HEK293T (cell line): ENCODE measurements around the gene CCDC102B.

Source experiments
- CTCF ChIA-PET: fragments of 350-600 bp; formaldehyde crosslinking; extraction: SDS; loops from one replicate; lab custom pipeline; 2021; ENCODE audit warnings: antibody characterized with exemption, inconsistent platforms; lab: Yijun Ruan, JAX
- POLR2A ChIA-PET: fragments of 350-600 bp; formaldehyde crosslinking; extraction: SDS; loops from one replicate; lab custom pipeline; 2020; ENCODE audit warnings: antibody characterized with exemption, inconsistent platforms; lab: Yijun Ruan, JAX
- DNase-seq: peaks from one replicate; pipeline ENCODE4 v3.0.0; 2012; ENCODE audit warnings: mixed read lengths; ENCODE audit errors: extremely low spot score
- ARNT ChIP-seq: fragments of 450-650 bp; IDR thresholded peaks from 2 replicates; pipeline ENCODE4 v1.6.1; 2017; ENCODE audit warnings: mild to moderate bottlenecking
- BHLHE40 ChIP-seq: fragments of 450-650 bp; IDR thresholded peaks from 2 replicates; pipeline ENCODE4 v1.6.1; 2016; ENCODE audit warnings: mild to moderate bottlenecking, moderate library complexity, borderline replicate concordance
- CTBP1 ChIP-seq: fragments of 450-650 bp; IDR thresholded peaks from 2 replicates; pipeline ENCODE4 v1.6.1; 2016; ENCODE audit warnings: borderline replicate concordance
- ELF4 ChIP-seq: fragments of 450-650 bp; IDR thresholded peaks from 2 replicates; pipeline ENCODE4 v1.6.1; 2017; ENCODE audit warnings: antibody characterized with exemption
- FOXA1 ChIP-seq: fragments of 450-650 bp; IDR thresholded peaks from 2 replicates; pipeline ENCODE4 v1.6.1; 2016; ENCODE audit warnings: mild to moderate bottlenecking
- FOXK2 ChIP-seq: fragments of 450-650 bp; IDR thresholded peaks from 2 replicates; pipeline ENCODE4 v1.6.1; 2016; ENCODE audit warnings: mild to moderate bottlenecking
- FOXM1 ChIP-seq: fragments of 450-650 bp; IDR thresholded peaks from 2 replicates; pipeline ENCODE4 v1.6.1; 2017; ENCODE audit warnings: mild to moderate bottlenecking, borderline replicate concordance
- HDGF ChIP-seq: fragments of 450-650 bp; IDR thresholded peaks from 2 replicates; pipeline ENCODE4 v1.6.1; 2017; ENCODE audit warnings: antibody characterized with exemption, borderline replicate concordance
- L3MBTL2 ChIP-seq: fragments of 450-650 bp; conservative IDR thresholded peaks from 2 replicates; pipeline ENCODE4 v1.6.1; 2016; ENCODE audit warnings: mild to moderate bottlenecking
- LEF1 ChIP-seq: fragments of 450-650 bp; IDR thresholded peaks from 2 replicates; pipeline ENCODE4 v1.6.1; 2017; ENCODE audit warnings: mild to moderate bottlenecking, borderline replicate concordance
- NFRKB ChIP-seq: fragments of 450-650 bp; IDR thresholded peaks from 2 replicates; pipeline ENCODE4 v1.6.1; 2016; ENCODE audit warnings: mild to moderate bottlenecking, moderate library complexity
- SP1 ChIP-seq: fragments of 450-650 bp; IDR thresholded peaks from 2 replicates; pipeline ENCODE4 v1.6.1; 2017
- SUZ12 ChIP-seq: fragments of 450-650 bp; IDR thresholded peaks from 2 replicates; pipeline ENCODE4 v1.6.1; 2016; ENCODE audit warnings: mild to moderate bottlenecking
- TARDBP ChIP-seq: fragments of 450-650 bp; IDR thresholded peaks from 2 replicates; pipeline ENCODE4 v1.6.1; 2016
- ZNF384 ChIP-seq: fragments of 450-650 bp; IDR thresholded peaks from 2 replicates; pipeline ENCODE4 v1.6.1; 2016
- TF ChIP-seq, protein P1 (sequence below): fragments of 450-650 bp; IDR thresholded peaks from 2 replicates; pipeline ENCODE4 v1.6.1; 2016

The CCDC102B gene

GRCh38 chr18:68909579-68909978 lies 111.7 kb downstream of the CCDC102B start:
- TF ChIP-seq HDGF, result no peak
- TF ChIP-seq FOXA1, result no peak
- no peak for TF ChIP-seq LEF1
- TF ChIP-seq TARDBP, result no peak
- TF ChIP-seq BHLHE40, result no peak
- TF ChIP-seq, protein P1, sequence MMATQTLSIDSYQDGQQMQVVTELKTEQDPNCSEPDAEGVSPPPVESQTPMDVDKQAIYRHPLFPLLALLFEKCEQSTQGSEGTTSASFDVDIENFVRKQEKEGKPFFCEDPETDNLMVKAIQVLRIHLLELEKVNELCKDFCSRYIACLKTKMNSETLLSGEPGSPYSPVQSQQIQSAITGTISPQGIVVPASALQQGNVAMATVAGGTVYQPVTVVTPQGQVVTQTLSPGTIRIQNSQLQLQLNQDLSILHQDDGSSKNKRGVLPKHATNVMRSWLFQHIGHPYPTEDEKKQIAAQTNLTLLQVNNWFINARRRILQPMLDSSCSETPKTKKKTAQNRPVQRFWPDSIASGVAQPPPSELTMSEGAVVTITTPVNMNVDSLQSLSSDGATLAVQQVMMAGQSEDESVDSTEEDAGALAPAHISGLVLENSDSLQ, result no peak
- TF ChIP-seq NFRKB, result no peak
- TF ChIP-seq ARNT, result no peak
- no peak for TF ChIP-seq CTBP1
- TF ChIP-seq ELF4, result no peak
- no peak for TF ChIP-seq ZNF384
- DNase-seq, result no peak
- ChIA-PET CTCF (no interaction called here), POLR2A (no interaction called here)

DNA sequence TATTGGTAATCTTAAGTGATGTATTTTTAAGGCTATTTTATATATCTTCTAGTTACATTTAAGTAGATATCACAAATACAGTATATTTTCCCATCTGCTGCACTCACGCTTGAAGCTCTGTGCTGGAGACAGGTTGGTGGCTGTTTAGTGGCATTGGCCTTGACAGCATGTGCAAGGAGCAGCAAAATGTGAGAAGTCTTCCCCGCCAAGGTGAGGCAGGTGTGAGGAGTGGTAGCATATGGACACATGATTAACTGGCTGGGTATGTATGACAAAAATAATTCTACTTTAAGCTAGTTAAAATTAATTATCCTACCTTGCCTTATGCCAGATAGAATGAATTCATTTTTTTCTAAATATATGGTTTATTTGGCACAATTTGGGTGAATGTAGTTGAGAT lies 117.2 kb downstream of the CCDC102B start:
- ChIA-PET POLR2A (no interaction called here), CTCF (no interaction called here)
- TF ChIP-seq, protein P1, result no peak
- no peak for TF ChIP-seq HDGF
- no peak for TF ChIP-seq ELF4
- no peak for DNase-seq

- CTCF ChIA-PET, result no interaction called here
- no peak for TF ChIP-seq NFRKB
- TF ChIP-seq TARDBP, result no peak
- no peak for TF ChIP-seq SP1
- TF ChIP-seq FOXM1, result no peak
- TF ChIP-seq ELF4, result no peak
- TF ChIP-seq HDGF, result no peak
- no peak for TF ChIP-seq LEF1
- TF ChIP-seq ARNT, result no peak
- no peak for TF ChIP-seq ZNF384
- no peak for TF ChIP-seq CTBP1
- no peak for TF ChIP-seq BHLHE40
- TF ChIP-seq FOXK2, result no peak
- TF ChIP-seq SUZ12, result no peak
- TF ChIP-seq, protein P1, result no peak
- no peak for TF ChIP-seq L3MBTL2
- TF ChIP-seq FOXA1, result no peak
- no peak for DNase-seq
- POLR2A ChIA-PET, result no interaction called here
Measured at GRCh38 chr18:68916734-68917133, 118.9 kb downstream of the CCDC102B start.

DNA sequence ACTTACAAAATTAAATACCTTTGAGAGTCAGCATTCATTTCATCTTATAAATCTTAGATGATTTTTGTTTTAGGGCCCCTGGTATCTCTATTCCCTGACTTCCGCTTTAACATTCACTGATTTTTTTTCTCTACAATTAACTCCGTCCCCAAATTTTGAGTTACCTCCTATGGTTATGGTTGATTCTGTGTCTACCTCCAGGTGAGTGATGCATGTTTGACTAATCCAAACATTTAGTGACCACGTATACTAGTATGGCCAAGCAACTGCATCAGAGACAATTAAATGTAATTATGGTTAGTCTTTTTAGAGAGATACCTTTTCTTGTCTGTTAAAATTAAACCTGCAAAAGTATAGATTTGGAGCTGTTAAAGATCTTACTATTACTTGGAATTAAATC lies 120.3 kb downstream of the CCDC102B start:
- POLR2A ChIA-PET, result no interaction called here
- no peak for DNase-seq
- no peak for TF ChIP-seq SP1
- no peak for TF ChIP-seq NFRKB
- TF ChIP-seq FOXA1, result no peak
- no peak for TF ChIP-seq FOXM1
- TF ChIP-seq CTBP1, result no peak
- TF ChIP-seq HDGF, result no peak
- TF ChIP-seq, protein P1, result no peak
- no peak for TF ChIP-seq BHLHE40
- no peak for TF ChIP-seq SUZ12
- no peak for TF ChIP-seq ELF4
- no peak for TF ChIP-seq ARNT
- TF ChIP-seq L3MBTL2, result no peak
- CTCF ChIA-PET, result no interaction called here

- CTCF ChIA-PET, result no interaction called here
- POLR2A ChIA-PET, result no interaction called here
- no peak for DNase-seq
- TF ChIP-seq SP1 (no peak), SUZ12 (no peak), FOXM1 (no peak)
- TF ChIP-seq, protein P1, result no peak
Measured at GRCh38 chr18:68919900-68920299, 122.0 kb downstream of the CCDC102B start.

GRCh38 chr18:68922392-68922791 lies 124.5 kb downstream of the CCDC102B start:
- ChIA-PET POLR2A (no interaction called here), CTCF (no interaction called here)
- TF ChIP-seq L3MBTL2, result no peak
- TF ChIP-seq CTBP1, result no peak
- TF ChIP-seq ZNF384, result no peak
- TF ChIP-seq FOXA1, result no peak
- TF ChIP-seq LEF1, result no peak
- no peak for TF ChIP-seq NFRKB
- TF ChIP-seq FOXK2, result no peak
- TF ChIP-seq BHLHE40, result no peak
- DNase-seq, result no peak
